ENCODE data around the gene VEZT.

Gene VEZT

DNA sequence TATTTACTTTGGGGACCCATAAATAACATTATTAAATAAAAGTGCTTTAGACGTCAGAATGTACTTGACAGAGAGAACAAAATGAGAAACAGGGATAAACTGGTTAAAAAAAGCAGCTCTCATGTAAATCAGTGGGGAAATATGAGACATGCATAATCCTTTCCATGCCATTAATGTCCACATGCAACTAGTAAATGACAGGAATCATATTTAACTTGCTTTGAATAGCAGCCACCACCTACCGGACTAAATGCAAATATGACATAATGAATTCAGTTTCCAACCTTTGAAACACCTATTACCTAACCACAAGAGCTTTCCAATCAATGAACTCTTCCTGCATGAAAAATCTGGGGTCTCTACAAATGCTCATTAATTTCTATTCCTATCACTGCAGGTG, 20.0 kb upstream of the VEZT start:
- H3K36me3 ChIP-seq (ENCODE audit: control insufficient read depth, insufficient read depth, low read length), result no peaks in the 10 kb centered on the region
- H3K4me3 ChIP-seq (replicated peaks; ENCODE audit: low read depth, low read length), result no peak overlapping the region
- no peak for DNase-seq (ENCODE audit: extremely low read depth, insufficient read length)
- TF ChIP-seq CTCF (IDR thresholded peaks at IDR 0.05; ENCODE audit: insufficient read depth, low read length, poor library complexity, severe bottlenecking), result no peak
- H3K27me3 ChIP-seq (replicated peaks; ENCODE audit: control insufficient read depth, insufficient read depth, low read length), result no peaks in the 10 kb centered on the region

DNA sequence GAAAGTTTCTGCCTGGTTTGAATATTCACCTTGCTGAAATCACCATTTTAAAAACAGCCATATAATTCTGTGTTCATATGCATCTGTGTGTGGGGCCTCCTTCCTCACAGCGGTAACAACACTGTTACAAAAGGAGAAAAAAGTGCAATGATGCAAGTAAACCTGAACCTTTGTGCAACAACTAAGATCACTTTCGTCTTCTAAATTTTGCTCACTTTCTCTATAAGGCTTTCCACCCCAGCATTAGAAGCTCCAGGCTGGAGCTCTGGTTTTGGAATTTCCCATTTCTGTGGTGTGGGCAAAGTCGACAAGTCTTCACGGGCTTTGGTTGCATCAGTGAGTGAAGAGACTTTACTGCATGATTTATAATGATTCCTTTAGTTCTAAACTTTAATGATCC, 18.7 kb upstream of the VEZT start:
- no peaks in the 10 kb centered on the region for H3K27me3 ChIP-seq (replicated peaks; ENCODE audit: control insufficient read depth, insufficient read depth, low read length)
- no peaks in the 10 kb centered on the region for H3K36me3 ChIP-seq (ENCODE audit: control insufficient read depth, insufficient read depth, low read length)
- peak; percentile 71 for DNase-seq (ENCODE audit: extremely low read depth, insufficient read length)
- H3K4me3 ChIP-seq (replicated peaks; ENCODE audit: low read depth, low read length), result peak overlapping the region; percentile 15
- no peak for TF ChIP-seq CTCF (IDR thresholded peaks at IDR 0.05; ENCODE audit: insufficient read depth, low read length, poor library complexity, severe bottlenecking)

DNA sequence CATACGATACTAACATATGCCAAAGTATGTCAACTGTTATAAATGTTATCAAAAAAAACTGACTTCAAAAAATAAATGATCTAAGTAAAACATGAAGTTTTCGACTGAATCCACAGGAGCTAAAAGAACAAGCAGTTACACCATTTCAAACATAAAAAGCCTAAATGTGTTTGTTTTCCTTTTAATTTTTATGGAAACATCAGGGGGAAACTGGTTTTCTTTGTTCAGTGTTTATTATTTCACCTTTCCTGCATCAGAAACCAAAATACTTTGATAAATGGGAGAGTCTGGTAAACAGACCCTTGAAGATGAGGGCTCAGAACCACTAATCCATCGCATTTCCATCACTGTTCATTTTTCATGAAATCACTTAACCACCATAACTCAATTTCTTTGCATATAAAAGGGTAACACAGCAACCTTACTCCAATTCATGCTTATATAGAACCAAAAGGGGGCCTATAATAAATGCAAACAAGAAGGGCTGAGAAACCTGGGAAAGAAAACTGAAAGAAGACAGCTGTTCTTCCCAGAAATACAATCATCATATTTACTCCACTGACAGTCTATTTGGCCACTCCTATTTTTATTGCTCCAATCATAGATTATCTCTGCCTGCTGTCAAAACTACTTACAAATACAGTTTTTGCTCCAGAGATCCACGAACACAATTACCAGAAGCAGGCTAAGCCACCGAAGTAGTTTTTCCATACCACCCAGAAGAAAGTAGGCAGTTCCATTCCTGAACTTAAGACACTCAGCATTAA, 17.3 kb upstream of the VEZT start:
- no peak for DNase-seq (ENCODE audit: extremely low read depth, insufficient read length)
- TF ChIP-seq CTCF (IDR thresholded peaks at IDR 0.05; ENCODE audit: insufficient read depth, low read length, poor library complexity, severe bottlenecking), result no peak
- Histone ChIP-seq H3K4me3 (replicated peaks; ENCODE audit: low read depth, low read length) (peak overlapping the region; percentile 37), H3K27me3 (replicated peaks; ENCODE audit: control insufficient read depth, insufficient read depth, low read length) (no peaks in the 10 kb centered on the region), H3K36me3 (ENCODE audit: control insufficient read depth, insufficient read depth, low read length) (no peaks in the 10 kb centered on the region)

DNA sequence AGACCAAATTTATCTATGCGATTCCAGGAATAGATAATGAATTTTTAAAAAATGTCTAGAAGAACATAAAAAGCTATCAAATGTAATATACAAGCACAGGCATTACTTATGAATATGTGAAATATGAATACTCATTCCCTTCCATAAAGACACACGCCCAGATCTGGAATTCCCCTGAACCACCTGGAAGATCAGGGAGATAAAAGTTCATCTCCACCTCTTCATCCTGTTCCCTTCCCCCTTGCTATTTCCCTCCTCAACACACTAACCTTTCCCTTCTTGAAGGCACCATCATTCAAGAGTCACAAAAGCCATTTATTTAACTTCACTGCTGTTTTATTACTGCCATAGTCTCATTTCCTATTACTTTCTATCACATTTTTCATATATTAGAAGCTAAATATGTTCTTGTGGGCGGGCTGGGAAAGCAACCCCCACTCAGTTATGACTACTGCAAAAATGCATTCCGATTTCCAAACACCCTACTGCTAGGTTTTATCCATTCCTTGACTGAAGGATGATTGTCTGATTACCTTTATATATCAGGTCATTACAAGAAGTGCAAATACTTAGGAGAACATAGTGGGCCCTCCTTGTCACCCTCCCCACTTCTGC, 16.4 kb upstream of the VEZT start:
- Histone ChIP-seq H3K27me3 (replicated peaks; ENCODE audit: control insufficient read depth, insufficient read depth, low read length) (no peaks in the 10 kb centered on the region), H3K36me3 (ENCODE audit: control insufficient read depth, insufficient read depth, low read length) (no peaks in the 10 kb centered on the region), H3K4me3 (replicated peaks; ENCODE audit: low read depth, low read length) (peak overlapping the region; percentile 17)
- no peak for DNase-seq (ENCODE audit: extremely low read depth, insufficient read length)
- no peak for TF ChIP-seq CTCF (IDR thresholded peaks at IDR 0.05; ENCODE audit: insufficient read depth, low read length, poor library complexity, severe bottlenecking)

DNA sequence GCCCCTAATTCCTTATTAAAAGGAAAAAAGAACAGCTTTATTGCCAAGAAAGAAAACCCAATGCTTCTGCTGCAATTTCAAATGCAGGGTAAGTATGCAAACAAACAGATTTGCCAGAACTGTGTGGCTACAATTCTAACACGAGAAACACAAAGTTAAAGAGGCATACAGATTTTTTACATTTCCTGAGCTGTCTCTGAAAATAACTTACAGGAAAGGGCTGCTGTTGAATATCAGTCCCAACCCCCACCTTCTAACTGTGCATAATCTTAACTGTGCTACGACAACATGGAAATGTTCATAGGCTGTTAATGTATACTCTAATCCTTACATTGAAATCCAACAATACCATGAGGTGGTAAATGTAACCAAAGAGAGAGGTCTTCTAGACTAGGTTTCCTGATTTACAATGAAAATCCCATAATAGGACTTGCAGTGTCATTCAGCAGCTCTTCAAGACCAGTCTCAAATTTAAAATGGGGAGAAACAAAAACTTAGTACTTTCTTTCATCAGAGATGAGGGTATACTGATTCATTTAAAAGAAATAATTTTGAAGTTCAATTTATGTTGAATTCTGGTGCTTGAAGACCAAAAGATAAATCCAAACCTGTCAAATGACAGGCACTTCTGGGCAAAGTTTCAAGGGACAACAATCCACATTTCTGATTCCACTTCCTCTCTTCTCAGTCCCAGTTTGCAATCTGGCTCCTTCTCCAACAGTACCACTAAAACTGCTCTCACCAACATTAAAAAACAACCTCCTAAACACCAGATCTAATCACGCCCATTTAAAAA, 14.7 kb upstream of the VEZT start:
- DNase-seq (ENCODE audit: extremely low read depth, insufficient read length), result no peak
- no peak overlapping the region; the same call in 1 of the 2 replicates for H3K4me3 ChIP-seq (replicated peaks; ENCODE audit: low read depth, low read length)
- no peaks in the 10 kb centered on the region for H3K36me3 ChIP-seq (ENCODE audit: control insufficient read depth, insufficient read depth, low read length)

More for the DNA sequence above, 14.7 kb upstream of the VEZT start:
- TF ChIP-seq CTCF (IDR thresholded peaks at IDR 0.05; ENCODE audit: insufficient read depth, low read length, poor library complexity, severe bottlenecking), result no peak
- no peaks in the 10 kb centered on the region for H3K27me3 ChIP-seq (replicated peaks; ENCODE audit: control insufficient read depth, insufficient read depth, low read length)

All from GM06990 (cell line).